Mucosa of stomach (tissue), 1 donor: ENCODE results near the gene RNF6.
A peak's percentile ranks its signal among the peaks of the same experiment; 100 is the strongest.

Source experiments
- H3K27me3 ChIP-seq: one replicate; pipeline ENCODE4 v1.7.0; 2013; ENCODE audit warnings: mild to moderate bottlenecking, low read length; ENCODE audit not compliant: control insufficient read depth, insufficient read depth
- H3K36me3 ChIP-seq: one replicate; pipeline ENCODE4 v1.7.0; 2013; ENCODE audit warnings: low read length; ENCODE audit not compliant: control insufficient read depth, insufficient read depth
- H3K4me1 ChIP-seq: one replicate; pipeline ENCODE4 v1.7.0; 2013; ENCODE audit warnings: mild to moderate bottlenecking, low read length; ENCODE audit not compliant: control insufficient read depth, insufficient read depth
- H3K4me3 ChIP-seq: one replicate; pipeline ENCODE4 v1.7.0; 2013; ENCODE audit warnings: low read length
- H3K9ac ChIP-seq: one replicate; pipeline ENCODE4 v1.7.0; 2013; ENCODE audit warnings: mild to moderate bottlenecking, low read length, moderate library complexity
- H3K9me3 ChIP-seq: one replicate; pipeline ENCODE4 v1.7.0; 2013; ENCODE audit warnings: mild to moderate bottlenecking, low read length, moderate library complexity; ENCODE audit not compliant: control insufficient read depth
- donor health status: Pancreatic carcinoma.

Gene RNF6

DNA sequence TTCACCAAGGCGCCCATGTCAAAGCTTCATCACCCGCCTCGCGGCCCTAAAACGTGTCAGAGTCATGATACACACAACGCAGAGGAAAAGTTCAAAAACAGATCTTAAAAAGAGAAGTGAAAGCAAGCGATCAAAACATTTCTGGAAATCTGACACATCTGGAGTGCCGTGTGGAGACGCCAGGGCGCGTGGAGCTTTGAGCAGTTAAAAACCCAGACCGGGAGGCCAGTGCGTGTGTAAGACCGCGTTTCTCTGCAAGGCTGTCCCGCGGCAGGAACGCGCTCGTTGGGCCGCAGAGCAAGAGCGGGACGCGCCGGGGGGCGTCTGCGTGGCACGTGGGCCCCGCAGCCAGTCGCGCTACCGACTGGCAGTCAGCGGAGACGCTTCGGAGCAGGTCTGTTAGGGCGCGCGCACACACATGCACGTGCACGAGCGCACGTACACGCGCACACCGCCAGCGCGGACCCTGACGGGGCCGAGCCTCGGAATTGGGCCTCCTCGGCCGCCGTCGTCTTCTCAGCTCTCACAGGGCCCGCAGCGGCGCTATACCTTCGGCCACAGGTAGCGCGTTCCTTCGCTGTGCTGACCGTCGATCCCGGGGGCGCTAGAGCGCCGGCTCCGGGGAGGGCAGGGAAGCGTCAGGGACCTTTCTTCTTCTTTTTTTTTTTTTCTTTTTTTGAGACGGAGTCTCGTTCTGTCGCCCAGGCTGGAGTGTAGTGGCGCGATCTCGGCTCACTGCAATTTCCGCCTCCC, 35.8 kb downstream of the RNF6 start:
- H3K4me3 ChIP-seq = peak overlapping the region; percentile 52
- H3K4me1 ChIP-seq = peaks cover 5% of the 10 kb centered on the region
- H3K9me3 ChIP-seq = no peaks in the 10 kb centered on the region
- no peaks in the 10 kb centered on the region for H3K27me3 ChIP-seq
- peak overlapping the region; percentile 65 for H3K9ac ChIP-seq
- H3K36me3 ChIP-seq = no peaks in the 10 kb centered on the region

GRCh38 chr13:26185720-26186117, 36.4 kb downstream of the RNF6 start:
- Histone ChIP-seq H3K9me3 (no peaks in the 10 kb centered on the region), H3K9ac (peak overlapping the region; percentile 65), H3K4me1 (peaks cover 5% of the 10 kb centered on the region), H3K4me3 (peak overlapping the region; percentile 52), H3K36me3 (no peaks in the 10 kb centered on the region), H3K27me3 (no peaks in the 10 kb centered on the region)

DNA sequence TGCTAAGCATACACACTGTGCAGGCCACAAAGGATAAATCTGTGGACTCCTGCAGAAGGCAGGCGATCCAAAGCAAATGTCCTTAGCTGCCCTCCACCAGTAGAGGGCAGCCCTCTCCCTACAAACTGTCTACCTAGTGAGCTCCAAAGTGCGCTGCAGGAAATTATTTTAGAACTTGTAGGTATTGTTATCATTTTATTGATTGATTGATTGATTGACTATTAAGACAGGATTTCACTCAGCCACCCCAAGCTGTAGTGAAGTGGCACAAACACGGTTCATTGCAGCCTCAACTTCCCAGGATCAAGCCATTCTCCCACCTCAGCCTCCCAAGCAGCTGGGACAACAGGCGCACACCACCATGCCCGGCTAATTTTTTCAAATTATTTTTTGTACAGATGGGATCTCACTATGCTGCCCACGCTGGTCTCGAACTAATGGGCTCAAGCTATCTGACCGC, 37.3 kb downstream of the RNF6 start:
- Histone ChIP-seq H3K4me1 (peaks cover 5% of the 10 kb centered on the region), H3K27me3 (no peaks in the 10 kb centered on the region), H3K4me3 (no peak overlapping the region), H3K36me3 (no peaks in the 10 kb centered on the region), H3K9me3 (no peaks in the 10 kb centered on the region), H3K9ac (no peak overlapping the region)

DNA sequence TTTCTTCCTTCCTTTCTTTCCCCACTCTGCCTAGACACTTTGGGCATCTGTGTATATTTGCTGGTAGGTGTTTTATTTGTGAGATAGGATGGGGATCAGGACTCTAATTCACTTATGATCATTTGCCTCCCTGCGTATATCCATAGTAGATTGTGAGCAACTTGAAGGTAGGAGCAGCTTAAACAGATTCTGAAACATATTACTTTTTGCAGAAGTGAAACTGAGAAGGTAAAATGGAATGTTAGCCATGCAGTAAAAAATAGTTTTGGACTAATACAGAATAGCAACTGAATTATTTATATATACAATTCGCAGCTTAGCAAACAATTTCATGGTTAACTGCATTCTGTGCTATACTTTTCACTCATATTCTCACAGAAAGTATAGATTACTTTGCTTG, 38.7 kb downstream of the RNF6 start:
- Histone ChIP-seq H3K9ac (no peak overlapping the region), H3K36me3 (no peaks in the 10 kb centered on the region), H3K4me1 (peaks cover 5% of the 10 kb centered on the region), H3K4me3 (no peak overlapping the region), H3K9me3 (no peaks in the 10 kb centered on the region), H3K27me3 (no peaks in the 10 kb centered on the region)

DNA sequence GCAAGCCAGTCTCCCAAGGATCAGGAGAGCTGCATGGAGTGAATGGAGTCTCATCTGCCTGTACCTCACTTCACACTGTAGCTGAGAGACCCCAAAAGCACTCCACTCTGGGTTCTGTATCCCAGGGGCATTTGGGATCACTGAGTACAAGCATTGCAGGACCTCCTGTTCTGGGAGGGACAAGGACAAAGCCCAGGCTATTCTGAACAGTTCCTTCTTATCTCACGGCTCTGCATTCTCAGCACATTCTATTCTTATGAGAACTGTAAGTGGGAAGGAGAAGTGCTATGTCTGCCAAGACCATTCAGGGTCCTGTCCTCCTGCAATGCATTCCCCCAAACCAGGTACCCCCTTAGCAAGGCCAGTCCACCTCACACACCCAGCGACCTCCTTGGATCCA, 42.8 kb downstream of the RNF6 start:
- no peaks in the 10 kb centered on the region for H3K4me1 ChIP-seq
- H3K27me3 ChIP-seq = no peaks in the 10 kb centered on the region
- H3K9ac ChIP-seq = no peak overlapping the region
- H3K36me3 ChIP-seq = no peaks in the 10 kb centered on the region
- no peak overlapping the region for H3K4me3 ChIP-seq
- no peaks in the 10 kb centered on the region for H3K9me3 ChIP-seq

DNA sequence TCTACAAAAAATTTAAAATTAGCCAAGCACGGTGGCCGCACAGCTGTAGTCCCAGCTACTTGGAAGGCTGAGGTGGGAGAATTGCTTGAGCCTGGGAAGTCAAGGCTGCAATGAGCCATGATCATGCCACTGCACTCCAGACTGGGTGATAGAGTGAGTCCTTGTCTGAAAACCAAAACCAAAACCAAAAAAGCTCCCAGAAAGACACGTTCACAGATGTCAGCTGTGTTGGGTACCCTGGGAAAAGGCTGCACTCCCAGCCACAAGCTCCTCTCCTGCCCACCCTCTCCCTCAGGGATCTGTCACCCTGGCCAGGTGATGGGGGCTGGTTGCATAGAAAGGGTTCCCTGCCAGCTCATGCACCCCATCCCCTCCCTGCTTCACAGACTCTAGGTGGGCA, 53.3 kb downstream of the RNF6 start:
- Histone ChIP-seq H3K4me3 (no peak overlapping the region), H3K9me3 (no peaks in the 10 kb centered on the region), H3K9ac (no peak overlapping the region), H3K36me3 (no peaks in the 10 kb centered on the region), H3K4me1 (no peaks in the 10 kb centered on the region), H3K27me3 (no peaks in the 10 kb centered on the region)

- H3K4me3 ChIP-seq = no peak overlapping the region
- H3K9me3 ChIP-seq = no peaks in the 10 kb centered on the region
- no peak overlapping the region for H3K9ac ChIP-seq
- no peaks in the 10 kb centered on the region for H3K36me3 ChIP-seq
- H3K27me3 ChIP-seq = no peaks in the 10 kb centered on the region
- H3K4me1 ChIP-seq = no peaks in the 10 kb centered on the region
Observed at GRCh38 chr13:26168237-26168814, 53.8 kb downstream of the RNF6 start.

GRCh38 chr13:26163812-26164211, 58.3 kb downstream of the RNF6 start:
- H3K9me3 ChIP-seq = no peaks in the 10 kb centered on the region
- no peaks in the 10 kb centered on the region for H3K36me3 ChIP-seq
- no peak overlapping the region for H3K9ac ChIP-seq
- H3K4me1 ChIP-seq = no peaks in the 10 kb centered on the region
- H3K27me3 ChIP-seq = no peaks in the 10 kb centered on the region
- H3K4me3 ChIP-seq = no peak overlapping the region
